ENCODE results near the gene HOXA9.

- TF ChIP-seq EZH2 (IDR thresholded peaks at IDR 0.05; ENCODE audit: low read depth, low read length, severe bottlenecking) (peak; percentile 8), TAF1 (IDR thresholded peaks at IDR 0.05; ENCODE audit: low read depth, low read length) (no peak), JUND (IDR thresholded peaks at IDR 0.05; ENCODE audit: low read length) (no peak), SP2 (IDR thresholded peaks at IDR 0.05; ENCODE audit: low read length) (no peak), RXRA (IDR thresholded peaks at IDR 0.05; ENCODE audit: insufficient read depth, low read depth, low read length) (no peak), POU5F1 (IDR thresholded peaks at IDR 0.05; ENCODE audit: low read depth, low read length) (no peak), ASH2L (IDR thresholded peaks at IDR 0.05; ENCODE audit: low read length) (no peak), POLR2A (IDR thresholded peaks at IDR 0.05; ENCODE audit: control extremely low read depth in 1 of 2, low read depth in 2 of 2, low read length in 2 of 2) (no peak)
- TF ChIP-seq, protein P1, sequence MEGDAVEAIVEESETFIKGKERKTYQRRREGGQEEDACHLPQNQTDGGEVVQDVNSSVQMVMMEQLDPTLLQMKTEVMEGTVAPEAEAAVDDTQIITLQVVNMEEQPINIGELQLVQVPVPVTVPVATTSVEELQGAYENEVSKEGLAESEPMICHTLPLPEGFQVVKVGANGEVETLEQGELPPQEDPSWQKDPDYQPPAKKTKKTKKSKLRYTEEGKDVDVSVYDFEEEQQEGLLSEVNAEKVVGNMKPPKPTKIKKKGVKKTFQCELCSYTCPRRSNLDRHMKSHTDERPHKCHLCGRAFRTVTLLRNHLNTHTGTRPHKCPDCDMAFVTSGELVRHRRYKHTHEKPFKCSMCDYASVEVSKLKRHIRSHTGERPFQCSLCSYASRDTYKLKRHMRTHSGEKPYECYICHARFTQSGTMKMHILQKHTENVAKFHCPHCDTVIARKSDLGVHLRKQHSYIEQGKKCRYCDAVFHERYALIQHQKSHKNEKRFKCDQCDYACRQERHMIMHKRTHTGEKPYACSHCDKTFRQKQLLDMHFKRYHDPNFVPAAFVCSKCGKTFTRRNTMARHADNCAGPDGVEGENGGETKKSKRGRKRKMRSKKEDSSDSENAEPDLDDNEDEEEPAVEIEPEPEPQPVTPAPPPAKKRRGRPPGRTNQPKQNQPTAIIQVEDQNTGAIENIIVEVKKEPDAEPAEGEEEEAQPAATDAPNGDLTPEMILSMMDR (IDR thresholded peaks at IDR 0.05; ENCODE audit: control extremely low read depth in 1 of 3, insufficient read depth in 1 of 3, low read depth in 1 of 3, low read length in 3 of 3), result no peak
Measured at GRCh38 chr7:27145914-27146412, 19.4 kb downstream of the HOXA9 start.

Data from H1 (cell line).